Stomach (tissue), 9 donors: ENCODE data around the gene TOP3B. TPM values are rescaled to one million over a fixed set of nuclear protein-coding genes. Genes with fewer than 3 reads are reported as not detected.
"Not testable (repeated sequence)": the region's sequence is repeated elsewhere in the genome, so short reads cannot be mapped to it uniquely, and the experiment has no call there.

ENCODE experiments used
- DNase-seq, 2 donors: peaks; one replicate each; pipeline versions ENCODE4 v3.0.0 to v3.0.0-alpha.2; 2013 to 2019
- H3K27ac ChIP-seq, 5 donors: fragments of 200-600 bp in 4 of 5; sonication (generic) in 4 of 5; one replicate each; pipeline ENCODE4 v1.5.1; 2013 to 2019; ENCODE audit warnings: mild to moderate bottlenecking in 1 of 5, moderate library complexity in 1 of 5
- H3K27me3 ChIP-seq, 3 donors: fragments of 200-600 bp; sonication (generic); one replicate each; pipeline ENCODE4 v1.5.1; 2017 to 2019; ENCODE audit warnings: mixed run types in 1 of 3
- H3K36me3 ChIP-seq, 4 donors: fragments of 200-600 bp; sonication (generic); 1 replicate in 3 of 4; 2 replicates in 1 of 4; pipeline ENCODE4 v1.5.1; 2016 to 2019
- H3K4me1 ChIP-seq, 4 donors: fragments of 200-600 bp; sonication (generic); one replicate each; pipeline ENCODE4 v1.5.1; 2016 to 2019
- H3K4me3 ChIP-seq, 4 donors: fragments of 200-600 bp; sonication (generic) in 3 of 4; one replicate each; pipeline ENCODE4 v1.5.1; 2016 to 2019; ENCODE audit warnings: mild to moderate bottlenecking in 1 of 4
- H3K9me3 ChIP-seq, 4 donors: fragments of 200-600 bp; sonication (generic); one replicate each; pipeline ENCODE4 v1.5.1; 2016 to 2019
- EP300 ChIP-seq: sonication (generic); formaldehyde crosslinking; IDR thresholded peaks from one replicate; pipeline ENCODE4 v1.6.1; 2017; ENCODE audit warnings: antibody characterized with exemption
- POLR2A ChIP-seq, 4 donors: fragments of 450-650 bp; IDR thresholded peaks; one replicate each; pipeline ENCODE4 v1.6.1; 2016; ENCODE audit warnings: antibody characterized with exemption in 4 of 4, control low read depth in 2 of 4, mild to moderate bottlenecking in 1 of 4, moderate library complexity in 1 of 4
- POLR2AphosphoS5 ChIP-seq, 3 donors: sonication (generic); formaldehyde crosslinking; IDR thresholded peaks; one replicate each; pipeline ENCODE4 v1.6.1; 2016; ENCODE audit warnings: antibody characterized with exemption in 3 of 3
- WGBS, 5 donors: extraction: QIAGEN DNeasy Blood & Tissue Kit in 3 of 5; methylation state at CpG; one replicate each; pipeline versions ENCODE4 v1.1.5 to v1.1.7; 2013 to 2018; 5-methylcytosine and 5-hydroxymethylcytosine counted together
- intact Hi-C: fragments of 100-400 bp; cut with DNase I; formaldehyde crosslinking; loops from one replicate; pipeline ENCODE4 v1.15.1; 2023; ENCODE audit warnings: low total_unique reads
- polyA plus RNA-seq, 3 donors: library from polyadenylated mRNA; stranded (reverse); fragments of 200-250 nt; gene quantifications; one replicate each; pipeline ENCODE4 v1.2.3, GENCODE V29; 2013
- total RNA-seq, 5 donors: library from RNA; depleted of rRNA; stranded (reverse); fragments of >200 nt; gene quantifications; one replicate each; pipeline versions ENCODE4 v1.1.0 to v1.2.3, GENCODE V29; 2014 to 2016
- TF ChIP-seq, protein P1 (sequence below), 7 experiments: fragments of 450-650 bp in 4 of 7; fragments of 200-600 bp in 3 of 7; sonication (generic) in 3 of 7; IDR thresholded peaks; one replicate each; pipeline ENCODE4 v1.5.1; 2016 to 2019; ENCODE audit warnings: antibody characterized with exemption in 7 of 7, control low read depth in 2 of 7, mild to moderate bottlenecking in 1 of 7
- donor health status: healthy with polysubstance abuse.
- donor health status: Bipolar disorder and iron deficiency.
- donor health status: healthy.

The TOP3B gene
- total and polyA plus RNA-seq, 8 donors = 3.8 to 509 (median 25.6) TPM

DNA sequence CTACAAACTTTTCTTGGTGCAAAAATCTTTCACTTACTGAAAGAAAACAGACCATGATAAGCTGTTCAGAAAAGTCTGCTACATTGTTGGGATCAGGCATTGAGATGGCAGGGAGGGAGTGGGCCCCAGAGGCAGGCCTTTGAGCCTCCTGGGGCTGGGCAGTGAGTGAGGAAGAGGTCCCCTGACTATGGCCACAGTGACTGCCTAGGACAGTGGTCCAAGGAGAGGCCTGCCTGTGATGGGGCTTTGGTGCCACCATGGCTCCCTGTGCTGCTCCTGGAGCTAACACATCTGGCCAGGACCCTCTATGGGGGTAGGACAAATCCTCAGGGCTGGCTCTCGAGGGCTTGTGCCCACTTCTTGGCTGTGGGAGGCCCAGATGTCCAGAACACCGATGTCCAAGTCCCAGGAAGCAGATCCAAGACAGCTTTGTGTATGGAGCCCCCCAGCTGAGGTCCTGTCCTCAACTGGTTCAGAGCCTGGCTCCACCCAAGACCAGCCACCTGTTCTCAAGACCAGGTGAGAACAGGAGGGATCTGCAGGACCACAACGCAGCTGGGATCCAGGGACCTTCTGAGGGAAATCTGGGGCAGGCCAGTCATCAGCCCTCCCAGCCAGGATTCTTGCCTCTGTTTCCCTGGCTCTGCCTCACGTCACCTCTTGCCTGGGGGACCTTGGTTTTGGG lies 66.8 kb downstream of the TOP3B start:
- no peak for DNase-seq
- Histone ChIP-seq H3K27me3 (no peaks in the 10 kb centered on the region), H3K36me3 (peaks cover 0 to 18% (median 12%) of the 10 kb centered on the region in 4 donors), H3K27ac (no peak overlapping the region), H3K4me1 (peaks cover 0 to 12% (median 6%) of the 10 kb centered on the region in 4 donors), H3K9me3 (no peaks in the 10 kb centered on the region), H3K4me3 (no peak overlapping the region)
- 85 to 100% (median 90%) methylated on average over 2 to 4 of the region's 4 CpGs for WGBS, 5 donors
- intact Hi-C loops = no loop called here
- TF ChIP-seq, protein P1, sequence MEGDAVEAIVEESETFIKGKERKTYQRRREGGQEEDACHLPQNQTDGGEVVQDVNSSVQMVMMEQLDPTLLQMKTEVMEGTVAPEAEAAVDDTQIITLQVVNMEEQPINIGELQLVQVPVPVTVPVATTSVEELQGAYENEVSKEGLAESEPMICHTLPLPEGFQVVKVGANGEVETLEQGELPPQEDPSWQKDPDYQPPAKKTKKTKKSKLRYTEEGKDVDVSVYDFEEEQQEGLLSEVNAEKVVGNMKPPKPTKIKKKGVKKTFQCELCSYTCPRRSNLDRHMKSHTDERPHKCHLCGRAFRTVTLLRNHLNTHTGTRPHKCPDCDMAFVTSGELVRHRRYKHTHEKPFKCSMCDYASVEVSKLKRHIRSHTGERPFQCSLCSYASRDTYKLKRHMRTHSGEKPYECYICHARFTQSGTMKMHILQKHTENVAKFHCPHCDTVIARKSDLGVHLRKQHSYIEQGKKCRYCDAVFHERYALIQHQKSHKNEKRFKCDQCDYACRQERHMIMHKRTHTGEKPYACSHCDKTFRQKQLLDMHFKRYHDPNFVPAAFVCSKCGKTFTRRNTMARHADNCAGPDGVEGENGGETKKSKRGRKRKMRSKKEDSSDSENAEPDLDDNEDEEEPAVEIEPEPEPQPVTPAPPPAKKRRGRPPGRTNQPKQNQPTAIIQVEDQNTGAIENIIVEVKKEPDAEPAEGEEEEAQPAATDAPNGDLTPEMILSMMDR (IDR thresholded peaks at IDR 0.05) = no peak
- TF ChIP-seq POLR2A (IDR thresholded peaks at IDR 0.05) (no peak), EP300 (no peak), POLR2AphosphoS5 (IDR thresholded peaks at IDR 0.05) (no peak)

DNA sequence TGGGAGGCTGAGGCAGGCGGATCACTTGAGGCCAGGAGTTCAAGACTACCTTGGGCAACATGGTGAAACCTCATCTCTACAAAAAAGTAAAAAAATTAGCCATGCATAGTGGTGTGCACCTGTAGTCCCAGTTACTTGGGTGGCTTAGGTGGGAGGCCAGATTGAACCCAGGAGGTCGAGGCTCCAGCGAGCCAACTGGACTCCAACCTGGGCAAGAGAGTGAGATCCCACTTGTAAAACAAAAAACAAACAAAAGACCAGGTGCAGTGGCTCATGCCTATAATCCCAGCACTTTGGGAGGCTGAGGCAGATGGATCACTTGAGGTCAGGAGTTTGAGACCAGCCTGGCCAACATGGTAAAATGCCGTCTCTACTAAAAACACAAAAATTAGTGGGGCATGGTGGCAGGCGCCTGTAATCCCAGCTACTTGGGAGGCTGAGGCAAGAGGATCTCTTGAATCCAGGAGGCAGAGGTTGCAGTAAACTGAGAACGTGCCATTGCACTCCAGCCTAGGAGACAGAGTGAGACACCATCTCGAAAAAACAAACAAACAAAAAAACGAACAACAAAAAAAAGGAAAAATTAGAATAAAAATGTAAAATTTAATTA lies 68.4 kb downstream of the TOP3B start:
- H3K9me3 ChIP-seq = not testable (repeated sequence)
- WGBS, 5 donors = 87 to 97% (median 91%) methylated on average over 8 of the region's 8 CpGs

DNA sequence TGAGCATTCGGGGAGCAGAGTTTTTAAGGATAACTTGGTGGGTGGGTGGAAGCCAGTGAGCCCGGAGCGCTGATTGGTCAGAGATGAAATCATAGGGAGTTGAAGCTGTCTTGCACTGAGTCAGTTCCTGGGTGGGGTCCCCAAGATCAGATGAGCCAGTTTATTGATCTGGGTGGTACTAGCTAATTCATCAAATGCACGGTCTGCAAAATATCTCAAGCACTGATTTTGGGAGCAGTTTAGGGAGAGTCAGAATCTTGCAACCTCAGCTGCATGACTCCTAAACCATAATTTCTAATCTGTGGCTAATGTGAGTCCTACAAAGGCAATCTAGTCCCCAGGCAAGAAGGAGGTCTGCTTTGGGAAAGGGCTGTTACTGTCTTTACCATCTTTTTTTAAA lies 72.2 kb downstream of the TOP3B start:
- not testable (repeated sequence) for H3K9me3 ChIP-seq

More for the DNA sequence above, 68.4 kb downstream of the TOP3B start:
- H3K4me1 ChIP-seq = peaks cover 0 to 12% (median 6%) of the 10 kb centered on the region in 4 donors
- DNase-seq, H3K4me3 ChIP-seq, intact Hi-C loops, H3K36me3 ChIP-seq, H3K27me3 ChIP-seq, H3K27ac ChIP-seq: not testable (repeated sequence)

GRCh38 chr22:21909871-21910270 lies 72.7 kb downstream of the TOP3B start:
- Histone ChIP-seq H3K27ac (no peak overlapping the region), H3K4me3 (no peak overlapping the region), H3K27me3 (no peaks in the 10 kb centered on the region), H3K9me3 (no peaks in the 10 kb centered on the region), H3K4me1 (no peaks in the 10 kb centered on the region), H3K36me3 (no peaks in the 10 kb centered on the region)
- TF ChIP-seq POLR2AphosphoS5 (IDR thresholded peaks at IDR 0.05) (no peak), POLR2A (IDR thresholded peaks at IDR 0.05) (no peak), EP300 (no peak)
- TF ChIP-seq, protein P1 (IDR thresholded peaks at IDR 0.05) = no peak
- intact Hi-C loops = no loop called here
- DNase-seq = no peak
- 90 to 100% (median 94%) methylated on average over 2 of the region's 2 CpGs for WGBS, 5 donors

More for the DNA sequence above, 72.2 kb downstream of the TOP3B start:
- H3K36me3 ChIP-seq, DNase-seq, H3K4me3 ChIP-seq, H3K27me3 ChIP-seq, intact Hi-C loops, H3K4me1 ChIP-seq, H3K27ac ChIP-seq: not testable (repeated sequence)
- 76 to 94% (median 82%) methylated on average over 4 of the region's 4 CpGs for WGBS, 5 donors

GRCh38 chr22:21907638-21908522 lies 74.7 kb downstream of the TOP3B start:
- intact Hi-C loops = no loop called here
- 83 to 92% (median 85%) methylated on average over 7 of the region's 7 CpGs for WGBS, 5 donors
- no peaks in the 10 kb centered on the region for H3K27me3 ChIP-seq
- no peak overlapping the region for H3K27ac ChIP-seq
- H3K9me3 ChIP-seq = no peaks in the 10 kb centered on the region
- TF ChIP-seq EP300 (no peak), POLR2AphosphoS5 (IDR thresholded peaks at IDR 0.05) (no peak), POLR2A (IDR thresholded peaks at IDR 0.05) (no peak)
- TF ChIP-seq, protein P1 (IDR thresholded peaks at IDR 0.05) = no peak
- no peak overlapping the region for H3K4me3 ChIP-seq
- no peak for DNase-seq
- H3K36me3 ChIP-seq = peaks cover 0 to 7% (median 0%) of the 10 kb centered on the region in 4 donors
- H3K4me1 ChIP-seq = no peaks in the 10 kb centered on the region
